Transverse colon (tissue), 4 donors: ENCODE data around the gene CISD2. TPM values are rescaled to one million over a fixed set of nuclear protein-coding genes. Genes with fewer than 3 reads are reported as not detected.
A peak's percentile ranks its signal among the peaks of the same experiment; 100 is the strongest.

ENCODE experiments used
- DNase-seq: peaks from one replicate; pipeline ENCODE4 v3.0.0-alpha.2; 2019
- H3K27ac ChIP-seq, 4 donors: fragments of 200-600 bp; sonication (generic); 2 replicates each; pipeline ENCODE4 v1.5.1; 2016 to 2018; ENCODE audit warnings: inconsistent platforms in 4 of 4
- H3K27me3 ChIP-seq: fragments of 200-600 bp; sonication (generic); 2 replicates; pipeline ENCODE4 v1.5.1; 2017; ENCODE audit warnings: inconsistent platforms
- H3K36me3 ChIP-seq, 4 donors: fragments of 200-600 bp; sonication (generic); 2 replicates each; pipeline ENCODE4 v1.5.1; 2017 to 2019; ENCODE audit warnings: inconsistent platforms in 4 of 4
- H3K4me1 ChIP-seq, 4 donors: fragments of 200-600 bp; sonication (generic); 2 replicates each; pipeline ENCODE4 v1.5.1; 2017 to 2020; ENCODE audit warnings: inconsistent platforms in 4 of 4
- H3K4me3 ChIP-seq, 4 donors: fragments of 200-600 bp; sonication (generic); 1 replicate in 1 of 4; 2 replicates in 3 of 4; pipeline versions ENCODE4 v1.5.1 to v1.6.1; 2017 to 2019; ENCODE audit warnings: inconsistent platforms in 4 of 4
- H3K9me3 ChIP-seq, 2 donors: fragments of 200-600 bp; sonication (generic); 2 replicates each; pipeline ENCODE4 v1.5.1; 2017 to 2019; ENCODE audit warnings: inconsistent platforms in 2 of 2
- CTCF ChIP-seq, 5 experiments: fragments of 200-600 bp in 3 of 5; fragments of 450-650 bp in 2 of 5; sonication (generic) in 3 of 5; IDR thresholded peaks; 1 replicate in 2 of 5; 2 replicates in 3 of 5; pipeline ENCODE4 v1.5.1; 2016 to 2017; ENCODE audit warnings: antibody characterized with exemption in 5 of 5, inconsistent platforms in 3 of 5, mild to moderate bottlenecking in 2 of 5, moderate library complexity in 1 of 5
- EP300 ChIP-seq: sonication (generic); formaldehyde crosslinking; IDR thresholded peaks from one replicate; pipeline ENCODE4 v1.6.1; 2017; ENCODE audit warnings: antibody characterized with exemption, low read depth
- POLR2A ChIP-seq: fragments of 450-650 bp; IDR thresholded peaks from one replicate; pipeline ENCODE4 v1.6.1; 2016; ENCODE audit warnings: antibody characterized with exemption, mild to moderate bottlenecking, moderate library complexity
- POLR2AphosphoS5 ChIP-seq, 3 donors: sonication (generic); formaldehyde crosslinking; IDR thresholded peaks; one replicate each; pipeline ENCODE4 v1.6.1; 2016; ENCODE audit warnings: antibody characterized with exemption in 3 of 3
- WGBS, 2 donors: methylation state at CpG; one replicate each; pipeline ENCODE4 v1.1.5; 2018; ENCODE audit warnings: low coverage in 1 of 2; 5-methylcytosine and 5-hydroxymethylcytosine counted together
- in situ Hi-C, 4 donors: fragments of 200-750 bp; cut with MboI; loops; one replicate each; pipeline versions ENCODE4 v1.15.0 to v1.15.1; 2017; ENCODE audit warnings: low sequenced_read_pairs in 3 of 4, low pct_ligation_motif_present in 1 of 4, low pct_unique_long_range_greater_than_20kb in 1 of 4
- intact Hi-C: fragments of 100-400 bp; cut with DNase I; formaldehyde crosslinking; loops from one replicate; pipeline ENCODE4 v1.15.1; 2023; ENCODE audit warnings: low total_unique reads
- total RNA-seq, 4 donors: library from RNA; depleted of rRNA; stranded (reverse); fragments of >200 nt; gene quantifications; one replicate each; pipeline ENCODE4 v1.1.0, GENCODE V29; 2016

CISD2 gene
- total RNA-seq, 4 donors from 2014 or later: 1.2 to 13.9 (median 10.8) TPM

GRCh38 chr4:102823897-102824296 is 44.9 kb upstream of the CISD2 start:
- Histone ChIP-seq H3K4me3 (peak overlapping the region; percentile 8 to 98 (median 53)), H3K27me3 (no peaks in the 10 kb centered on the region), H3K27ac (peak overlapping the region; percentile 99 to 100 (median 100)), H3K4me1 (peaks cover 33 to 63% (median 61%) of the 10 kb centered on the region in 4 donors), H3K36me3 (no peaks in the 10 kb centered on the region), H3K9me3 (no peaks in the 10 kb centered on the region)
- no peak for TF ChIP-seq EP300
- 11 to 25% methylated on average over 3 to 4 of the region's 4 CpGs for WGBS, 2 donors
- intact Hi-C loops (no loop called here), in situ Hi-C loops (no loop called here)
- no peak for DNase-seq

GRCh38 chr4:102824398-102824797 is 44.4 kb upstream of the CISD2 start:
- TF ChIP-seq POLR2A: no peak
- TF ChIP-seq CTCF (IDR thresholded peaks at IDR 0.05): no peak
- no peak for TF ChIP-seq EP300
- TF ChIP-seq POLR2AphosphoS5 (IDR thresholded peaks at IDR 0.05): no peak
- Histone ChIP-seq H3K27ac (peak overlapping the region; percentile 99 to 100 (median 100)), H3K4me1 (peaks cover 32 to 63% (median 61%) of the 10 kb centered on the region in 4 donors), H3K9me3 (no peaks in the 10 kb centered on the region), H3K4me3 (peak overlapping the region; percentile 8 to 98 (median 91)), H3K36me3 (no peaks in the 10 kb centered on the region), H3K27me3 (no peaks in the 10 kb centered on the region)
- DNase-seq: no peak
- intact Hi-C loops (no loop called here), in situ Hi-C loops (no loop called here)
- 4 to 13% methylated on average over 2 of the region's 2 CpGs for WGBS, 2 donors

GRCh38 chr4:102825261-102826091 is 43.3 kb upstream of the CISD2 start:
- DNase-seq: peak; percentile 28
- H3K36me3 ChIP-seq: no peaks in the 10 kb centered on the region
- peaks cover 23 to 56% (median 50%) of the 10 kb centered on the region in 4 donors for H3K4me1 ChIP-seq
- WGBS, 2 donors: 0% methylated on average over 21 to 23 of the region's 23 CpGs
- in situ Hi-C loops (loop anchor here in 1 of 4 donors (25.0 kb wide), 1 partner anchor 187 kb away; the partner anchor contains the start of gene SLC9B1), intact Hi-C loops (loop anchor here (2.0 kb wide), 1 partner anchor 43 kb away; the partner anchor contains the start of gene CISD2)
- H3K27me3 ChIP-seq: no peaks in the 10 kb centered on the region
- no peaks in the 10 kb centered on the region for H3K9me3 ChIP-seq
- peak; percentile 3 for TF ChIP-seq EP300
- peak; percentile 33 to 77 (median 57) for TF ChIP-seq POLR2AphosphoS5 (IDR thresholded peaks at IDR 0.05)
- TF ChIP-seq CTCF (IDR thresholded peaks at IDR 0.05): no peak
- TF ChIP-seq POLR2A: peak; percentile 70
- peak overlapping the region; percentile 99 to 100 (median 100) for H3K27ac ChIP-seq
- H3K4me3 ChIP-seq: peak overlapping the region; percentile 86 to 98 (median 95)

GRCh38 chr4:102826105-102826889 is 42.5 kb upstream of the CISD2 start:
- no peak for DNase-seq
- intact Hi-C loops (loop anchor here (2.0 kb wide), 1 partner anchor 43 kb away; the partner anchor contains the start of gene CISD2), in situ Hi-C loops (loop anchor here in 1 of 4 donors (25.0 kb wide), 1 partner anchor 186 kb away; the partner anchor contains the start of gene SLC9B1)
- WGBS, 2 donors: 0 to 1% methylated on average over 11 to 38 of the region's 38 CpGs
- Histone ChIP-seq H3K27ac (peak overlapping the region; percentile 99 to 100 (median 100)), H3K4me1 (peaks cover 14 to 48% (median 42%) of the 10 kb centered on the region in 4 donors), H3K4me3 (peak overlapping the region; percentile 86 to 98 (median 95)), H3K27me3 (no peaks in the 10 kb centered on the region), H3K9me3 (no peaks in the 10 kb centered on the region), H3K36me3 (no peaks in the 10 kb centered on the region)
- TF ChIP-seq CTCF (IDR thresholded peaks at IDR 0.05) (peak in 1 of 5 experiments; percentile 1), POLR2AphosphoS5 (IDR thresholded peaks at IDR 0.05) (no peak)
